ENCODE data around the gene SLC23A3.
"Not testable (repeated sequence)": the region's sequence is repeated elsewhere in the genome, so short reads cannot be mapped to it uniquely, and the experiment has no call there.

The SLC23A3 gene

GRCh38 chr2:219205165-219205538 is 35.3 kb upstream of the SLC23A3 start:
- DNase-seq (ENCODE audit: insufficient read length, low spot score) (no peak), FAIRE-seq (no peak)

GRCh38 chr2:219204425-219205164 is 34.8 kb upstream of the SLC23A3 start:
- DNase-seq (ENCODE audit: insufficient read length, low spot score), result no peak
- FAIRE-seq, result no peak

GRCh38 chr2:219201331-219201730 is 31.5 kb upstream of the SLC23A3 start:
- not testable (repeated sequence) for FAIRE-seq; DNase-seq (ENCODE audit: insufficient read length, low spot score)

GRCh38 chr2:219200502-219201326 is 30.9 kb upstream of the SLC23A3 start:
- DNase-seq (ENCODE audit: insufficient read length, low spot score); FAIRE-seq: not testable (repeated sequence)

- FAIRE-seq, result no peak
- no peak for DNase-seq (ENCODE audit: insufficient read length, low spot score)
Observed at GRCh38 chr2:219199470-219200211, 29.8 kb upstream of the SLC23A3 start.

- DNase-seq (ENCODE audit: insufficient read length, low spot score) (no peak), FAIRE-seq (no peak)
Observed at GRCh38 chr2:219198974-219199373, 29.1 kb upstream of the SLC23A3 start.

GRCh38 chr2:219197388-219197787 is 27.6 kb upstream of the SLC23A3 start:
- DNase-seq (ENCODE audit: insufficient read length, low spot score) (no peak), FAIRE-seq (no peak)

- DNase-seq (ENCODE audit: insufficient read length, low spot score) (no peak), FAIRE-seq (no peak)
Observed at GRCh38 chr2:219186754-219187456, 17.1 kb upstream of the SLC23A3 start.

- DNase-seq (ENCODE audit: insufficient read length, low spot score), result no peak
- FAIRE-seq, result no peak
Observed at GRCh38 chr2:219184121-219184520, 14.3 kb upstream of the SLC23A3 start.

- no peak for FAIRE-seq
- DNase-seq (ENCODE audit: insufficient read length, low spot score), result no peak
Observed at GRCh38 chr2:219183151-219183772, 13.4 kb upstream of the SLC23A3 start.

- FAIRE-seq, result no peak
- DNase-seq (ENCODE audit: insufficient read length, low spot score), result no peak
Observed at GRCh38 chr2:219182331-219183150, 12.7 kb upstream of the SLC23A3 start.

- DNase-seq (ENCODE audit: insufficient read length, low spot score) (no peak), FAIRE-seq (no peak)
Observed at GRCh38 chr2:219181531-219181930, 11.7 kb upstream of the SLC23A3 start.

- no peak for FAIRE-seq
- no peak for DNase-seq (ENCODE audit: insufficient read length, low spot score)
Observed at GRCh38 chr2:219180961-219181360, 11.1 kb upstream of the SLC23A3 start.

- DNase-seq (ENCODE audit: insufficient read length, low spot score), result no peak
- no peak for FAIRE-seq
Observed at GRCh38 chr2:219179601-219180465, 10.0 kb upstream of the SLC23A3 start.

GRCh38 chr2:219178377-219179175 is 8.7 kb upstream of the SLC23A3 start:
- FAIRE-seq (peak; percentile 48), DNase-seq (ENCODE audit: insufficient read length, low spot score) (no peak)

GRCh38 chr2:219177552-219178376 is 7.9 kb upstream of the SLC23A3 start, which contains the start of gene RETREG2:
Gene RETREG2 (plus strand): TSS chr2:219178275. CDS start chr2:219178353, 78 bp downstream.
- DNase-seq (ENCODE audit: insufficient read length, low spot score), result peak; percentile 96
- peak; percentile 23 for FAIRE-seq
